A549 (cell line): Measurements from ENCODE around the gene SSX7. TPM values are rescaled to one million over a fixed set of nuclear protein-coding genes. Genes with fewer than 3 reads are reported as not detected.
"Not testable (repeated sequence)": the region's sequence is repeated elsewhere in the genome, so short reads cannot be mapped to it uniquely, and the experiment has no call there.

ENCODE experiments used
- ATAC-seq, 2 experiments: fragments of 200-7000 bp in 1 of 2; fragments of >200 bp in 1 of 2; cut with Nextera tagmentation in 1 of 2; cut with Tn5 transposase in 1 of 2; 3 replicates each; pipeline versions ENCODE4 v1.8.0 to v1.9.1; 2018 to 2020; ENCODE audit warnings: mild to moderate bottlenecking in 1 of 2, moderate library complexity in 1 of 2
- CTCF ChIA-PET: fragments of 300-600 bp; sonication (Branson Sonifier 250); formaldehyde crosslinking; extraction: SDS; loops from one replicate; lab custom pipeline; 2021; ENCODE audit warnings: antibody characterized with exemption, inconsistent platforms; lab: Yijun Ruan, JAX
- POLR2A ChIA-PET: fragments of 350-600 bp; formaldehyde crosslinking; extraction: SDS; loops from one replicate; lab custom pipeline; 2021; ENCODE audit warnings: antibody characterized with exemption, inconsistent platforms; lab: Yijun Ruan, JAX
- DNase-seq, 2 experiments: peaks; one replicate each; pipeline versions ENCODE4 v3.0.0 to v3.0.0-alpha.2; 2011 to 2016; ENCODE audit warnings: low read depth in 1 of 2, low spot score in 1 of 2
- FAIRE-seq: peaks from 2 replicates; lab custom pipeline; 2011; peaks lifted over from hg19 to GRCh38; lab: Jason Lieb, UNC
- H3K27ac ChIP-seq, 2 experiments: fragments of >200 bp; sonication (Bioruptor Twin); formaldehyde crosslinking; 3 replicates each; pipeline ENCODE4 v1.5.1; 2016 to 2017
- H3K4me1 ChIP-seq: fragments of >200 bp; sonication (Bioruptor Twin); formaldehyde crosslinking; 3 replicates; pipeline ENCODE4 v1.6.1; 2016
- H3K4me2 ChIP-seq: fragments of >200 bp; sonication (Bioruptor Twin); formaldehyde crosslinking; 3 replicates; pipeline ENCODE4 v1.6.1; 2016
- H3K4me3 ChIP-seq: fragments of >200 bp; sonication (Bioruptor Twin); formaldehyde crosslinking; 3 replicates; pipeline ENCODE4 v1.5.1; 2016
- H3K9me3 ChIP-seq: fragments of >200 bp; sonication (Bioruptor Twin); formaldehyde crosslinking; 3 replicates; pipeline ENCODE4 v1.6.1; 2016
- MAFK ChIP-seq: fragments of 450-650 bp; IDR thresholded peaks from 2 replicates; pipeline ENCODE4 v1.6.1; 2014; ENCODE audit not compliant: partially characterized antibody
- WGBS: methylation state at CpG from one replicate; pipeline ENCODE4 v1.1.6; 2017; ENCODE audit errors: missing lambda C conversion rate; 5-methylcytosine and 5-hydroxymethylcytosine counted together
- polyA minus RNA-seq: library from RNA; depleted of rRNA, polyadenylated mRNA; stranded (reverse); fragments of >200 nt; gene quantifications from 2 replicates; pipeline ENCODE4 v1.2.3, GENCODE V29; 2011; rRNA and poly(A)+ RNA removed
- polyA plus RNA-seq, 4 experiments: library from polyadenylated mRNA; depleted of rRNA in 3 of 4; stranded (reverse); fragments of >200 nt; fragmentation: RNase III in 1 of 4; extraction: RNeasy Plus Mini Kit Qiagen cat#74134 plus additional on column Dnase treatment in 1 of 4; gene quantifications; 2 replicates in 3 of 4; 3 replicates in 1 of 4; pipeline ENCODE4 v1.2.3, GENCODE V29; 2011 to 2017

SSX7 gene
- polyA plus RNA-seq (2011; rRNA removed) (not detected in 2 replicates), polyA plus RNA-seq (2017; fragmentation: RNase III; extraction: RNeasy Plus Mini Kit Qiagen cat#74134 plus additional on column Dnase treatment) (not detected in 3 replicates), polyA minus RNA-seq (not detected in 2 replicates)
- polyA plus RNA-seq (2012; cell fraction: cytosol; rRNA removed), result not detected in 2 replicates
- not detected in 2 replicates for polyA plus RNA-seq (2012; cell fraction: nucleus; rRNA removed)

- ATAC-seq, FAIRE-seq: not testable (repeated sequence)
- WGBS, result 29% methylated on average over 9 of the region's 9 CpGs
Measured at GRCh38 chrX:52654800-52655199, at the start of gene SSX7. SSX7 (minus strand) TSS chrX:52654900; CDS start chrX:52653472, 1,428 bp downstream.

GRCh38 chrX:52692034-52692433, 37.3 kb upstream of the SSX7 start:
- H3K4me1 ChIP-seq, DNase-seq, ATAC-seq, CTCF ChIA-PET, H3K27ac ChIP-seq, FAIRE-seq, H3K9me3 ChIP-seq, POLR2A ChIA-PET, H3K4me3 ChIP-seq, H3K4me2 ChIP-seq: not testable (repeated sequence)
- no CpG with 5 or more reads among the region's 4 CpGs for WGBS

More at GRCh38 chrX:52654800-52655199, at the start of gene SSX7:
- H3K4me1 ChIP-seq, H3K4me2 ChIP-seq, H3K4me3 ChIP-seq, POLR2A ChIA-PET, CTCF ChIA-PET, H3K27ac ChIP-seq, H3K9me3 ChIP-seq: not testable (repeated sequence)
- DNase-seq, result peak in 1 of 2 experiments; percentile 3

GRCh38 chrX:52662218-52662617, 7.5 kb upstream of the SSX7 start:
- H3K4me1 ChIP-seq, ATAC-seq, H3K9me3 ChIP-seq, FAIRE-seq, H3K27ac ChIP-seq, POLR2A ChIA-PET, H3K4me2 ChIP-seq, DNase-seq, CTCF ChIA-PET, H3K4me3 ChIP-seq: not testable (repeated sequence)
- TF ChIP-seq MAFK, result peak; percentile 40
- WGBS, result 21% methylated on average over 2 of the region's 2 CpGs

- H3K4me1 ChIP-seq, DNase-seq, H3K4me3 ChIP-seq, H3K27ac ChIP-seq, ATAC-seq, H3K4me2 ChIP-seq, FAIRE-seq, CTCF ChIA-PET, POLR2A ChIA-PET, H3K9me3 ChIP-seq: not testable (repeated sequence)
- 60% methylated on average over 8 of the region's 8 CpGs for WGBS
Measured at GRCh38 chrX:52655475-52655874, 775 bp upstream of the SSX7 start.

- DNase-seq, FAIRE-seq, H3K9me3 ChIP-seq, POLR2A ChIA-PET, H3K4me1 ChIP-seq, H3K4me3 ChIP-seq, CTCF ChIA-PET, H3K27ac ChIP-seq, ATAC-seq, H3K4me2 ChIP-seq: not testable (repeated sequence)
- WGBS, result 17% methylated on average over 3 of the region's 3 CpGs
Measured at GRCh38 chrX:52650676-52651075, 4.0 kb downstream of the SSX7 start.

- POLR2A ChIA-PET, result not testable (repeated sequence)
Measured at GRCh38 chrX:52648956-52649355, 5.7 kb downstream of the SSX7 start.

GRCh38 chrX:52628483-52628882, 26.2 kb downstream of the SSX7 start:
- POLR2A ChIA-PET, ATAC-seq, DNase-seq, H3K4me2 ChIP-seq, H3K4me1 ChIP-seq, H3K27ac ChIP-seq, H3K9me3 ChIP-seq, CTCF ChIA-PET, H3K4me3 ChIP-seq: not testable (repeated sequence)
- peak; percentile 46 for FAIRE-seq
- WGBS, result 19% methylated on average over 3 of the region's 3 CpGs

More at GRCh38 chrX:52648956-52649355, 5.7 kb downstream of the SSX7 start:
- H3K4me2 ChIP-seq, H3K9me3 ChIP-seq, H3K4me3 ChIP-seq, H3K4me1 ChIP-seq, ATAC-seq, H3K27ac ChIP-seq, CTCF ChIA-PET, FAIRE-seq, DNase-seq: not testable (repeated sequence)
- 53% methylated on average over 7 of the region's 7 CpGs for WGBS

GRCh38 chrX:52620661-52621060, 34.0 kb downstream of the SSX7 start:
- CTCF ChIA-PET, POLR2A ChIA-PET, H3K27ac ChIP-seq, ATAC-seq, H3K4me3 ChIP-seq, H3K9me3 ChIP-seq, H3K4me2 ChIP-seq, H3K4me1 ChIP-seq, DNase-seq: not testable (repeated sequence)
- FAIRE-seq, result peak; percentile 23
- 30% methylated on average over 8 of the region's 8 CpGs for WGBS
